ENCODE results near the gene LRBA.

Gene LRBA

GRCh38 chr4:150874338-150875226 lies 140.5 kb downstream of the LRBA start:
- DNase-seq: no peak

DNA sequence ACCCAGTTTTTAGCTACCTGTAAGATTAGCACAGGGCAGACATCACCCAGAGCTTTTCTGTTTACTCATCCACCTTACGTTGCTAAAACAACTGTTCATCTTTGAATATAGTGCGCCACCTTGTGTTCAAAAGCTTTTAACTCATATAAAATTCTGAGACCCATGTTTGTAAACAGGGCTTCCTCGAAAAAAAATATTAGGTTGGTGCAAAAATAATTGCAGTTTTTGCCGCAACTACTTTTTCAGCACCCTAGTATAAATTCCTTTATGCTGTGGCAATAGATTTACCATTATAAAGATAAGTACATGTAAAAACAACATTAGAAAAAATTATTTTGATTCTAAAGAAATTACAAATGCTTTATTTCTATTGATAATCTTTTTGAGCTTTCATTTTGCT lies 147.9 kb downstream of the LRBA start:
- peak in 1 of 2 experiments; percentile 4 for DNase-seq

- DNase-seq: no peak
Measured at GRCh38 chr4:150863456-150863855, 151.6 kb downstream of the LRBA start.

- DNase-seq: no peak
Measured at GRCh38 chr4:150862829-150863228, 152.3 kb downstream of the LRBA start.

GRCh38 chr4:150859453-150859852 lies 155.6 kb downstream of the LRBA start:
- DNase-seq: no peak

GRCh38 chr4:150855981-150856510 lies 159.0 kb downstream of the LRBA start:
- DNase-seq: no peak

DNA sequence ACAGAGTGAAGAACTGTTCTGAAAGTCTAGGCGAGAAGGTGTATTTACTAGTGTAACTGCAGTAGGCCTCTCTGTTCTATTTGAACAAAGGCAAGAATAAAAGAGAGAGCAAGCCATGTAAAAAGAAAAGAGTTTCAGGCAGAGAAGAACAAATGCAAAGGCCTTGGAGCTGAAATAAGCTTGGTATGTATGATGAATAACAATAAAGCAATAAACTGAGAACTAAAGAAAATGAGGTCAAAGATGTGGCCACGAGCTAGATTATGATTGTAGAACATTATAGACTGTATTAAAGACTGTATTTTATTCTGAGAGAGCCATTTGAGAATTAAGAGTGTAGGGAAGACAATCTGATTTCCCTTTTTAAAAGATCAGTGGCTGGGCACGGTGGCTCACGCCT lies 160.5 kb downstream of the LRBA start:
- DNase-seq: no peak

- DNase-seq: no peak
Measured at GRCh38 chr4:150853882-150854281, 161.2 kb downstream of the LRBA start.

DNA sequence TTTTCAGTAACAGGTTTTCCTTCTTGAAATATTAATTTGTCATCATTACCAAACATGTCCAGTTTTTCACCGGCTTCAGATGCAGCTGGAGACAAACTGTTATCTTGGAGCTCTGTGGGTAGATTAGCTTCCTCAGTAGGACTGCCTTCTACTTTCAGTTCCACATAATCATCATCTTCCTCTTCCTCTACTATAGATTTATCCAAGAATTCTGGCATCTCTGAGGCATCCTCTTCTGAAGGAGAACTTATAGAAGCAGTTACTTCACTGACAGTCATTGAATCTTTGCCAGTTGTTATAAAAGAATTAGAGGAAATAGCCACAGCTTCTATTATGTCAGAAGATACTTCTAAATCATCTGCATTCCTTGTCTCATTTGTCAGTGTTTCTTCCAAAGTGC lies 162.9 kb downstream of the LRBA start:
- no peak for DNase-seq

DNA sequence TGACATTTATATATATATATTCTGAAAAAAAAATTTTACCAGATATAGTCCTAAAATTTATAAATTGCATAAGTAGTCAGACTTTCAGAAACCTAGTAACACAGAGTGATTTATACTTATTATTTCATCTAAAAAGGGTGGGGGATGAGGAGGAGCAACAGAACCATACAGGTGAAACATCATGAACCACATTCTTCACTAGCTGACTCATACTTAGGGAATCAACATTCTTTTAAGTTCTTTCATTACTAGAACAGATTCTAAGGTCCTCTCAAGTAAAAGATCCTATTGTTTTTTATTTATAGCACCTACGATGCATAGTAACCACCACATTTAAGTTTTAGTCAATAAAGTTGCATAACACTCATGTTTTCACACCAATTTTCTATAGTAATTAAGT lies 166.1 kb downstream of the LRBA start:
- no peak for DNase-seq

GRCh38 chr4:150828159-150828558 lies 186.9 kb downstream of the LRBA start:
- no peak for DNase-seq

GRCh38 chr4:150827226-150827625 lies 187.9 kb downstream of the LRBA start:
- no peak for DNase-seq

- no peak for DNase-seq
Measured at GRCh38 chr4:150826306-150826705, 188.8 kb downstream of the LRBA start.

DNA sequence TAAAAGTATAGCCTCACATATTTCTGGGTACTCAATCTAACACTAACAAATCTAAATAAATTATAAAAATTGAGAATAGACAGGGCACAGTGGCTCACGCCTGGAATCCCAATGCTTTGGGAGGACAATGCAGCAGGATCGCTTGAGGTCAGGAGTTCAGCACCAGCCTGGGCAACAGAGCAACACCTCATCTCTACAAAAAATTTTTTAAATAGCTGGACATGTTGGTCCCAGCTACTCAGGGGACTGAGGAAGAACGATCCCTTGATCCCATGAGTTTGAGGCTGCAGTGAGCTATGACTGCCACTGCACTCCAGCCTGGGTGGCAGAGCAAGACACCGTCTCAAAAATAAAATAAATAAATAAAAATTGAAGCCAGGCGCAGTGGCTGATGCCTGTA lies 192.7 kb downstream of the LRBA start:
- no peak for DNase-seq

DNA sequence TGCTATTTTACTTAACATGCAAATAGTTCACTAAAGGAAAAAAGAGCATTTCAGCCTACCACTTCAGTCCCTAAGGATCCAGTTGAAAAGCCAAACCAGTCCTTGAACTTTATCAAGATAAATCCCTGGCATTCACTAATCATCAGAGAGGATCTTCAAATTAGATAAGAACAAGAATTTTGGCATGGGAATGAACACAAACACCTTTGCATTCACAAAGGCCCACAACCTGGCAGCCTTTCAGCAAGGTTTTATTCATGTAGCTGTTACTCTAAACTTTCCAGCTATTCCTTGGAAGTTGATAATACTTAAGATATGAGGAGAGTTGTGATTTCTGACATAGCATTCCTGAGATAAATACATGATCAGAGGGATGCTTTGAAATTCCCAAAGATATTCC lies 193.4 kb downstream of the LRBA start:
- no peak for DNase-seq

DNA sequence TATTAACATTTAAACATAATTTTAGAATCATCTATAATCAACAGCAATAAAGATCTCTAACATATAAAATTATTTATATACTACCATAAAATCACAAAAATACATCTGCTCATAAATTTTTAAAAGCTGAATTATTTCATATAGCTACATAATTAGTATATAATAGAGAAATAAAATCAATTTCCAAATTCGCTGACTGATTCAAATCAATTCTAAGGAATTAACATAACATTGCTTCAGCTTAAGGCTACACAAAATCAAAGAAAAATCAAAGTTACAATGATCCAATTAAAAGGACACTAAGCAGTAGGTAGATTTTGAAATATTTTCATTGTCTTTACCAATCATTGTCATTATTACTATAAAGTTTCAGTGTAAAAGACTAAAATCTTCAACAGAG lies 194.7 kb downstream of the LRBA start:
- DNase-seq: no peak

DNA sequence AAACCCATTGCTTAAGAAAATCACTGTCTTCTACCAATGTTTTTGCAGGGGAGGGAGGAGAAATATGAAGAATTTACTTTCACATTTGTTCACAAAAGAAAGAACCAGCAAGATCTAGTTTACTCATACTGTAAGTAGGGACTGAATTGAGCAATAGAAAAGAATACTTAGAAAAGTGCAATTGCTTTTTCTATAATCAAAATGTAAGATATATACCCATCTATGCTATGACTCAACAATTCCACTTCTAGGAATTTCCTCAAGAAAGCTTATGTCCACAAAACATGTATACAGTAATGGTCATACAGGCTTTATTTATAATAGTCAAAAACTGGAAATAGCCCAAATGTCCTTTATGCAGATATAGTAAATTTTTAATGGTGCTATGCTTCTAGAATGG lies 196.4 kb downstream of the LRBA start:
- no peak for DNase-seq

DNA sequence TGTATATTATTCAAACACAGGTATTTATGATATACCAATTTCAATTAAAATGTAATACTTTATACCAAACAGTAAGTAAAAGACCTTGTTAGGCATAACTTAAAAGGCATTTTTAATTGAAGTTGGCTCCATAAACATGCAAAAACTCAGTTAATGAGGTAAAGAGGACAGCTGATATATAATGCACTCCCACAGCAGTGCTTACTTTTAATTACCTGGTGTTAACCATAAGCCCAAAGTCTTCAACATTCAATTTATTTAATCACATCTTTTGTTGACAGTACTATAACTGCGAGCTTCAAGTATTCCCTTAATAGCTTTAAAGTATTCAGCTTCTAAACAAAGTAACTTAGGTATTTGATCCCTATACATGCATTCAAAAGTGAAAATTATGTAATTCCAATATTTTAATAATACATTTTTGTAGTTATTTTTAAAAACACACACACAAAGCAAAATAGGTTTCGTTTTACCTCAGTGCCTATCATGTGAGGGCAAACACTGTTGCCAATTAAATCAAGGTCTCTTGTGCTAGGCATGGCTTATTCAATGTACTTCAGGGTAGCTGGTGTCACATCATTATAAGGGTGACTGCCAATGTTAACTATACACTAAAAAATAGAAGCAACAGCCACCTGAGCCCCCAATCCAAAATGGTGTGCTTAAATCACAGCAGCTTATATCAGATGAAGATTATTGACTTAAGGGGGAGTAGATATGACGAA lies 197.1 kb downstream of the LRBA start:
- no peak for DNase-seq

GRCh38 chr4:150817017-150817416 lies 198.1 kb downstream of the LRBA start:
- no peak for DNase-seq

GRCh38 chr4:150816491-150816890 lies 198.6 kb downstream of the LRBA start:
- DNase-seq: no peak

- DNase-seq: no peak
Measured at GRCh38 chr4:150814873-150815272, 200.2 kb downstream of the LRBA start.

- DNase-seq: no peak
Measured at GRCh38 chr4:150805183-150806025, 209.7 kb downstream of the LRBA start.

- no peak for DNase-seq
Measured at GRCh38 chr4:150801833-150802232, 213.3 kb downstream of the LRBA start.

Data from NCI-H187 (cell line).